Measurements from ENCODE around the gene RAI14. TPM values are rescaled to one million over a fixed set of nuclear protein-coding genes. Genes with fewer than 3 reads are reported as not detected.

Gene RAI14
- total and polyA plus RNA-seq, 4 experiments from 2014 or later, result 0.15 to 2.6 (median 2.1) TPM

DNA sequence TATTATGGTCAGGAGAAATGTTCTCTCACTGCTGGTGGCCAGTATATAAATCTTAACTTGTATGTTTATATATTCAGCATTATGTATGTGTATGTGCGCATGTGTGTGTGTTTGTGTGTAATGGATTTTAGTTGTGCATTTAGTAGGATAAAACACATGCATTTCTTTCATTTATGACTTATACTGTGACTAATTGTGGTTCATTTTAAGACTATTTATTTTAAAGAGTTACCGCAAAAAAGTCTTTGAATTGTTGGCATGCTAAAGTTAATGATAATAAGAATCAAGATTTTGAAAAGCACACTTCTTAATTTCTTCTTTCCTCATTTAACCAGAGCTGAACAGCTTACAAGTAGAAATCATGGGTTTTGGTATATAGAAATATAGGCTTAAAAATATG lies 60.9 kb downstream of the RAI14 start:
- H3K4me3 ChIP-seq (ENCODE audit: low read length in 2 of 2), result no peak overlapping the region
- Mint-ChIP-seq H3K9me3 (peaks cover 0 to 2% (median 0%) of the 10 kb centered on the region in 8 donors), H3K27ac (no peak overlapping the region), H3K27me3 (peaks cover 2 to 4% of the 10 kb centered on the region in 2 donors), H3K4me1 (no peaks in the 10 kb centered on the region), H3K4me3 (no peak overlapping the region), H3K36me3 (peaks cover 0 to 4% of the 10 kb centered on the region in 2 donors)
- DNase-seq, result no peak
- POLR2A ChIA-PET (ENCODE audit: partially characterized antibody), result no interaction called here
- H3K27ac ChIP-seq (ENCODE audit: low read depth, low read length), result no peak overlapping the region
- CTCF ChIA-PET (ENCODE audit: partially characterized antibody), result no interaction called here
- H3K9me3 ChIP-seq (ENCODE audit: control insufficient read depth in 1 of 2, low read length in 2 of 2), result no peaks in the 10 kb centered on the region
- intact Hi-C loops (cut with micrococcal nuclease), result no loop called here
- H3K4me1 ChIP-seq (ENCODE audit: insufficient read depth, low read length), result no peaks in the 10 kb centered on the region
- no peaks in the 10 kb centered on the region for H3K27me3 ChIP-seq (ENCODE audit: insufficient read depth, low read length)
- no peaks in the 10 kb centered on the region for H3K36me3 ChIP-seq (ENCODE audit: insufficient read depth, low read length)

DNA sequence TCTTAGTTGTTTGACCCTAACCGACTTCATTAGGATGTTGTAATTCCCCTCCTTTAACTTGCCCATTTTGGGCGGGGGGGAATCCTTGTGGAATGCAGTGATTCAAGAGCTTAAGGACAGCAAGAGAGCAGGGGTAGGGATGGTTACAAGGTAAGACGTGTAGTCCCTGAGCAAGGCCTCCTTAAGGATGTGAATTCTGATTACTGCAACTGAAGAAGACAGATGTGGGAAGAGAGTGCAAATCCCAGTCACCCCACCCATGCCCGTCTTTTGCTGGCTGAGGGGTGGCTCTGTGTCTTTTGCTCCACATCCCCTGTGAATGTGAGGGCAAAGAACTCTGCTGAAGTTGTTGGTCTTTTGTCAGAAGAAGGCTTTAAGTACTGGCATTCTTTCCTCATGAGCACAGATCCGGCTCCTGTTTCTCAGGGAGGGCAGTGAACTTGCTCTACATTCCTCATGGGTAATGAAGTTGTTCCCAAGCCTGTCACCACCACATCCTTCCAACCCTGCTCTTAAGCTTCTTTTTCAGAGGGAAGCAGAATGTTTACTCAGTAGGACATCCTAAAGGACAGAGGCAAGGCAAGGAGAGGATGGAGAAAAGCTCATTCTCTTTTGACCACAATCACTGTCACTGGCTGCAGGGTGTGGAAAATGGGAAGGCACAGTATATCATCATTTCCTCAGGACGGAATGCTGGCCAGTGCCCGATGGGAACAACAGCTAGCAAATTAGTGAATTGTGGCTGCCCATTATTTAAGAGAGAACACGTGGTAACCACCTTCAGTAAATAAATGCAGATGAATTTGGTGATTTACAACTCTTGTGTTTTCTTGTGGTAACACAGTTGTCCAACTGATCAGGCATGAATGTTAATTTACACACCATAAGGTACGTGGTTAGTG lies 61.5 kb downstream of the RAI14 start:
- Histone ChIP-seq H3K27ac (ENCODE audit: low read depth, low read length) (no peak overlapping the region), H3K4me3 (ENCODE audit: low read length in 2 of 2) (no peak overlapping the region), H3K9me3 (ENCODE audit: control insufficient read depth in 1 of 2, low read length in 2 of 2) (no peaks in the 10 kb centered on the region), H3K36me3 (ENCODE audit: insufficient read depth, low read length) (no peaks in the 10 kb centered on the region), H3K27me3 (ENCODE audit: insufficient read depth, low read length) (no peaks in the 10 kb centered on the region), H3K4me1 (ENCODE audit: insufficient read depth, low read length) (no peaks in the 10 kb centered on the region)
- intact Hi-C loops (cut with micrococcal nuclease), result no loop called here
- peaks cover 2 to 4% of the 10 kb centered on the region in 2 donors for H3K27me3 Mint-ChIP-seq
- no peak for DNase-seq
- CTCF ChIA-PET (ENCODE audit: partially characterized antibody), result no interaction called here
- H3K4me1 Mint-ChIP-seq, result no peaks in the 10 kb centered on the region
- no peak overlapping the region for H3K27ac Mint-ChIP-seq
- H3K9me3 Mint-ChIP-seq, result peaks cover 0 to 2% (median 0%) of the 10 kb centered on the region in 8 donors
- POLR2A ChIA-PET (ENCODE audit: partially characterized antibody), result no interaction called here
- peaks cover 0 to 4% of the 10 kb centered on the region in 2 donors for H3K36me3 Mint-ChIP-seq
- no peak overlapping the region for H3K4me3 Mint-ChIP-seq

DNA sequence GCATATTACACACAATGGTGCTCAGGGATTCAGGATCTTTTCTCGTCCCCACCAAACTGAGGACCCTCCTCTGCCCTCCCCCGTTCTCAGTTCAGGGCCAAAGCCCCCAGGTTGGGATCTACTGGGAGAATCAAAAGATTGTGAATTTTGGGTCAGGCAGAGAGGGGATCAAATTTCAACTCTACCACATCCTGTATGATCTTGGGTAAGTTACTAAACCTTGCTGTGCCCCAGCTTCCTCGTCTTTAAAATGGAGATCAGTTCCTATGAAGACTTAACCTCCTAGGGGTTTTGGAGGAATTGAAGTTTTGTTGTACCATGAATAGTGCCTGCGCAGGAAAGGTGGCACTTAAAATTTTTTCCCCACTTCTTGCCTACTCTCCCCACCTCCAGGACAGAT lies 62.4 kb downstream of the RAI14 start:
- CTCF ChIA-PET (ENCODE audit: partially characterized antibody), result no interaction called here
- no peak overlapping the region for H3K4me3 Mint-ChIP-seq
- Histone ChIP-seq H3K27me3 (ENCODE audit: insufficient read depth, low read length) (no peaks in the 10 kb centered on the region), H3K4me3 (ENCODE audit: low read length in 2 of 2) (no peak overlapping the region), H3K4me1 (ENCODE audit: insufficient read depth, low read length) (no peaks in the 10 kb centered on the region), H3K9me3 (ENCODE audit: control insufficient read depth in 1 of 2, low read length in 2 of 2) (no peaks in the 10 kb centered on the region), H3K27ac (ENCODE audit: low read depth, low read length) (no peak overlapping the region), H3K36me3 (ENCODE audit: insufficient read depth, low read length) (no peaks in the 10 kb centered on the region)
- POLR2A ChIA-PET (ENCODE audit: partially characterized antibody), result no interaction called here
- no peaks in the 10 kb centered on the region for H3K36me3 Mint-ChIP-seq
- DNase-seq, result no peak
- intact Hi-C loops (cut with micrococcal nuclease), result no loop called here
- H3K9me3 Mint-ChIP-seq, result no peaks in the 10 kb centered on the region
- H3K4me1 Mint-ChIP-seq, result no peaks in the 10 kb centered on the region
- peaks cover 0 to 2% of the 10 kb centered on the region in 2 donors for H3K27me3 Mint-ChIP-seq
- no peak overlapping the region for H3K27ac Mint-ChIP-seq

DNA sequence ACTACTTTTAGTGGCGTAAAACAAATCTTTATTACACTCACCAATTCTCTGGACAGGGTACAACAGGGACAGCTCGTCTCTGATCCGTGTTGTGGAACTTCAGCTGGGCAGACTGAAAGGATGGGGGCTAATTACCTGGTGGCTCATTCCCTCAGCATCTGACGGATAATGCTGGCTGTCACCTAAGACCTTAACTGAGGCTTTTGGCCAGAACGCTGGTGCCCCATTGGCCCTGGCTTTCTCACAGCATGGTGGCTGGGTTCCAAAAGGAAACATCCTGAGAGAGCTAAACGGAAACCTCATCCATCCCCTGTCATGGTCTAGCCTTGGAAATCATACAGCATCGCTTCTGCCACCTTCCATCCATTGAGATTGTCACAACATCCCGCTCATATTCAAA lies 62.9 kb downstream of the RAI14 start:
- Mint-ChIP-seq H3K4me3 (no peak overlapping the region), H3K27ac (no peak overlapping the region), H3K36me3 (no peaks in the 10 kb centered on the region), H3K4me1 (no peaks in the 10 kb centered on the region), H3K9me3 (no peaks in the 10 kb centered on the region), H3K27me3 (peaks cover 0 to 2% of the 10 kb centered on the region in 2 donors)
- H3K4me3 ChIP-seq (ENCODE audit: low read length in 2 of 2), result no peak overlapping the region
- CTCF ChIA-PET (ENCODE audit: partially characterized antibody), result no interaction called here
- H3K36me3 ChIP-seq (ENCODE audit: insufficient read depth, low read length), result no peaks in the 10 kb centered on the region
- H3K27me3 ChIP-seq (ENCODE audit: insufficient read depth, low read length), result no peaks in the 10 kb centered on the region
- no peaks in the 10 kb centered on the region for H3K9me3 ChIP-seq (ENCODE audit: control insufficient read depth in 1 of 2, low read length in 2 of 2)
- intact Hi-C loops (cut with micrococcal nuclease), result no loop called here
- H3K4me1 ChIP-seq (ENCODE audit: insufficient read depth, low read length), result no peaks in the 10 kb centered on the region
- H3K27ac ChIP-seq (ENCODE audit: low read depth, low read length), result no peak overlapping the region
- no peak for DNase-seq
- POLR2A ChIA-PET (ENCODE audit: partially characterized antibody), result no interaction called here

DNA sequence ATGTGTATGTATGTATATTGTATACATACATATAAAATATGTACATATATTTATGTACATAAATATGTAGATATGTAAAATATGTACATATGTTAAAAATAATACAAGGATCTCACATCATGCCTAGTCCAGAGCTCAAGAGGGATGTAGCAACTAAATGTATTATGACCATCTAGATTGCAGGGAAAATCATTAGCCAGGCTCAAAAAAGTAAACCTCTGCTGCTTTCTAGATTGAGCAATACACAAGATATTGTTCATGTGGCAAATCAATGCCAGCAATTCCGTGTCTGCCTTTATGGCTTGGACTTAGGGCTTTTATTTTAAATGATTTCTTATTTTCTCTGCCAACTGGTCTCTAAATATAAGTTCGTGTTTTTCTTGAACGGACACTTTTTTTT lies 65.2 kb downstream of the RAI14 start:
- no peak overlapping the region for H3K27ac Mint-ChIP-seq
- DNase-seq, result no peak
- ChIA-PET POLR2A (ENCODE audit: partially characterized antibody) (no interaction called here), CTCF (ENCODE audit: partially characterized antibody) (no interaction called here)
- H3K4me3 ChIP-seq (ENCODE audit: low read length in 2 of 2), result no peak overlapping the region
- no peaks in the 10 kb centered on the region for H3K36me3 ChIP-seq (ENCODE audit: insufficient read depth, low read length)
- H3K9me3 Mint-ChIP-seq, result peaks cover 0 to 5% (median 0%) of the 10 kb centered on the region in 8 donors
- H3K4me1 ChIP-seq (ENCODE audit: insufficient read depth, low read length), result no peaks in the 10 kb centered on the region
- peaks cover 0 to 1% of the 10 kb centered on the region in 2 donors for H3K27me3 Mint-ChIP-seq
- H3K27ac ChIP-seq (ENCODE audit: low read depth, low read length), result no peak overlapping the region
- H3K4me1 Mint-ChIP-seq, result no peaks in the 10 kb centered on the region
- no peaks in the 10 kb centered on the region for H3K27me3 ChIP-seq (ENCODE audit: insufficient read depth, low read length)
- no peak overlapping the region for H3K4me3 Mint-ChIP-seq
- H3K36me3 Mint-ChIP-seq, result peaks cover 0 to 3% of the 10 kb centered on the region in 2 donors
- intact Hi-C loops (cut with micrococcal nuclease), result no loop called here
- no peaks in the 10 kb centered on the region for H3K9me3 ChIP-seq (ENCODE audit: control insufficient read depth in 1 of 2, low read length in 2 of 2)

DNA sequence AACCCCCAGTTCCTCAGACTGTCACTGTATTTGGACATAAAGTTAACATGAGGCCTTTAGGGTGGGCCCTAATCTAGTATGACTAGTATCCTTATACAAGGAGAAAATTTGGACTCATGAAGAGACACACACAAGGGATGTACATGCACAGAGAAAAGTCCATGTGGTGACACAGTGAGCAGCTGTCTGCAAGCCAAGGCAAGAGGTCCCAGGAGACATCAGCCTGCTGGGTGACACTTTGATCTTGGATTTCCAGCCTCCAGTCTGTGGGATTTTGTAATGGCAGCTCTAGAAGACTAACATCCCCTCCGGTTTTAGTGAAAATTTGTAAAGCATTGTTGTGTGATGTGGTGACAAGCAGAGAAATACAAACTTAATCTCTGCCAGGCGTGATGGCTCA lies 66.1 kb downstream of the RAI14 start:
- H3K9me3 Mint-ChIP-seq, result peaks cover 0 to 6% (median 4%) of the 10 kb centered on the region in 8 donors
- H3K9me3 ChIP-seq (ENCODE audit: control insufficient read depth in 1 of 2, low read length in 2 of 2), result no peaks in the 10 kb centered on the region
- intact Hi-C loops (cut with micrococcal nuclease), result no loop called here
- H3K4me1 Mint-ChIP-seq, result no peaks in the 10 kb centered on the region
- H3K4me1 ChIP-seq (ENCODE audit: insufficient read depth, low read length), result no peaks in the 10 kb centered on the region
- no peak overlapping the region for H3K4me3 ChIP-seq (ENCODE audit: low read length in 2 of 2)
- no peaks in the 10 kb centered on the region for H3K27me3 ChIP-seq (ENCODE audit: insufficient read depth, low read length)
- peaks cover 1 to 3% of the 10 kb centered on the region in 2 donors for H3K27me3 Mint-ChIP-seq
- no peak for DNase-seq
- no peaks in the 10 kb centered on the region for H3K36me3 ChIP-seq (ENCODE audit: insufficient read depth, low read length)
- ChIA-PET POLR2A (ENCODE audit: partially characterized antibody) (no interaction called here), CTCF (ENCODE audit: partially characterized antibody) (no interaction called here)
- H3K27ac ChIP-seq (ENCODE audit: low read depth, low read length), result no peak overlapping the region
- H3K27ac Mint-ChIP-seq, result no peak overlapping the region
- H3K4me3 Mint-ChIP-seq, result no peak overlapping the region
- peaks cover 0 to 3% of the 10 kb centered on the region in 2 donors for H3K36me3 Mint-ChIP-seq

DNA sequence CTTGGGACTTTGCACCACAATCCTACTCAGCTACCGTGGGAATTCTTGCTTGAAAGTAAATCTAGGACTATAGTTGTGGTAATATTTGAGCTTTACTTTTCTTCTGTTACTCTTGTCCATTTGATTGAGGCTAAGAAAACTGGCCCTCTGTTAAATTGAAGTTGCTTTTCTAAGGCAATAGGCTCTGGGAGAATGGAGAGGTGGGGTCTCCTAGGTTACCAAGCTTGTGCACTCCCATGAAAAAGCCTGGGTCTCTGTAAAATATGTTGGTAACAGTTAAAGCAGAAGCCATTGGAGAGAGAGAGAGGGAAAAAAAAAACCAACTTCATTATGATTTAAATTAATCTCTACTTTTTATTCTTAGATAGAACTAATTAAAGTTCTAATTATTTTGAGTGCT lies 68.6 kb downstream of the RAI14 start:
- peaks cover 0 to 3% of the 10 kb centered on the region in 2 donors for H3K36me3 Mint-ChIP-seq
- CTCF ChIA-PET (ENCODE audit: partially characterized antibody), result no interaction called here
- H3K27me3 Mint-ChIP-seq, result peaks cover 1 to 5% of the 10 kb centered on the region in 2 donors
- H3K4me1 ChIP-seq (ENCODE audit: insufficient read depth, low read length), result no peaks in the 10 kb centered on the region
- no peaks in the 10 kb centered on the region for H3K27me3 ChIP-seq (ENCODE audit: insufficient read depth, low read length)
- H3K9me3 Mint-ChIP-seq, result peaks cover 0 to 6% (median 5%) of the 10 kb centered on the region in 8 donors
- H3K4me3 Mint-ChIP-seq, result no peak overlapping the region
- no peak overlapping the region for H3K27ac ChIP-seq (ENCODE audit: low read depth, low read length)
- no peaks in the 10 kb centered on the region for H3K36me3 ChIP-seq (ENCODE audit: insufficient read depth, low read length)
- DNase-seq, result no peak
- intact Hi-C loops (cut with micrococcal nuclease), result no loop called here
- no peak overlapping the region for H3K27ac Mint-ChIP-seq
- H3K9me3 ChIP-seq (ENCODE audit: control insufficient read depth in 1 of 2, low read length in 2 of 2), result no peaks in the 10 kb centered on the region
- POLR2A ChIA-PET (ENCODE audit: partially characterized antibody), result no interaction called here
- no peak overlapping the region for H3K4me3 ChIP-seq (ENCODE audit: low read length in 2 of 2)
- H3K4me1 Mint-ChIP-seq, result no peaks in the 10 kb centered on the region
